Ishikawa (cell line): ENCODE data around the gene GFM1.

ENCODE experiments used
- CREB1 ChIP-seq: IDR thresholded peaks from 2 replicates; pipeline ENCODE4 v1.6.1; 2012; ENCODE audit warnings: low read depth
- EP300 ChIP-seq: IDR thresholded peaks from 2 replicates; pipeline ENCODE4 v1.6.1; 2012; ENCODE audit warnings: borderline replicate concordance
- NFIC ChIP-seq: IDR thresholded peaks from 2 replicates; pipeline ENCODE4 v1.6.1; 2012
- RAD21 ChIP-seq: IDR thresholded peaks from 2 replicates; pipeline ENCODE4 v1.6.1; 2012; ENCODE audit warnings: low read depth
- TAF1 ChIP-seq: IDR thresholded peaks from 2 replicates; pipeline ENCODE4 v1.6.1; 2012; ENCODE audit warnings: low read depth, mild to moderate bottlenecking
- TCF12 ChIP-seq: IDR thresholded peaks from 2 replicates; pipeline ENCODE4 v1.6.1; 2012; ENCODE audit warnings: low read depth
- TF ChIP-seq, protein P1 (sequence below): IDR thresholded peaks from 2 replicates; pipeline ENCODE4 v1.6.1; 2012; ENCODE audit warnings: low read depth, mild to moderate bottlenecking
- TF ChIP-seq, protein P2 (sequence below): IDR thresholded peaks from 2 replicates; pipeline ENCODE4 v1.6.1; 2012
- TF ChIP-seq, protein P3 (sequence below): IDR thresholded peaks from 2 replicates; pipeline ENCODE4 v1.6.1; 2012

GRCh38 chr3:158731486-158731885 lies 87.2 kb downstream of the GFM1 start:
- no peak for TF ChIP-seq NFIC
- TF ChIP-seq, protein P1, sequence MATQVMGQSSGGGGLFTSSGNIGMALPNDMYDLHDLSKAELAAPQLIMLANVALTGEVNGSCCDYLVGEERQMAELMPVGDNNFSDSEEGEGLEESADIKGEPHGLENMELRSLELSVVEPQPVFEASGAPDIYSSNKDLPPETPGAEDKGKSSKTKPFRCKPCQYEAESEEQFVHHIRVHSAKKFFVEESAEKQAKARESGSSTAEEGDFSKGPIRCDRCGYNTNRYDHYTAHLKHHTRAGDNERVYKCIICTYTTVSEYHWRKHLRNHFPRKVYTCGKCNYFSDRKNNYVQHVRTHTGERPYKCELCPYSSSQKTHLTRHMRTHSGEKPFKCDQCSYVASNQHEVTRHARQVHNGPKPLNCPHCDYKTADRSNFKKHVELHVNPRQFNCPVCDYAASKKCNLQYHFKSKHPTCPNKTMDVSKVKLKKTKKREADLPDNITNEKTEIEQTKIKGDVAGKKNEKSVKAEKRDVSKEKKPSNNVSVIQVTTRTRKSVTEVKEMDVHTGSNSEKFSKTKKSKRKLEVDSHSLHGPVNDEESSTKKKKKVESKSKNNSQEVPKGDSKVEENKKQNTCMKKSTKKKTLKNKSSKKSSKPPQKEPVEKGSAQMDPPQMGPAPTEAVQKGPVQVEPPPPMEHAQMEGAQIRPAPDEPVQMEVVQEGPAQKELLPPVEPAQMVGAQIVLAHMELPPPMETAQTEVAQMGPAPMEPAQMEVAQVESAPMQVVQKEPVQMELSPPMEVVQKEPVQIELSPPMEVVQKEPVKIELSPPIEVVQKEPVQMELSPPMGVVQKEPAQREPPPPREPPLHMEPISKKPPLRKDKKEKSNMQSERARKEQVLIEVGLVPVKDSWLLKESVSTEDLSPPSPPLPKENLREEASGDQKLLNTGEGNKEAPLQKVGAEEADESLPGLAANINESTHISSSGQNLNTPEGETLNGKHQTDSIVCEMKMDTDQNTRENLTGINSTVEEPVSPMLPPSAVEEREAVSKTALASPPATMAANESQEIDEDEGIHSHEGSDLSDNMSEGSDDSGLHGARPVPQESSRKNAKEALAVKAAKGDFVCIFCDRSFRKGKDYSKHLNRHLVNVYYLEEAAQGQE, result no peak
- TF ChIP-seq RAD21, result no peak
- TF ChIP-seq, protein P2, sequence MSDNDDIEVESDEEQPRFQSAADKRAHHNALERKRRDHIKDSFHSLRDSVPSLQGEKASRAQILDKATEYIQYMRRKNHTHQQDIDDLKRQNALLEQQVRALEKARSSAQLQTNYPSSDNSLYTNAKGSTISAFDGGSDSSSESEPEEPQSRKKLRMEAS, result no peak
- no peak for TF ChIP-seq TCF12
- TF ChIP-seq TAF1, result no peak
- TF ChIP-seq, protein P3, sequence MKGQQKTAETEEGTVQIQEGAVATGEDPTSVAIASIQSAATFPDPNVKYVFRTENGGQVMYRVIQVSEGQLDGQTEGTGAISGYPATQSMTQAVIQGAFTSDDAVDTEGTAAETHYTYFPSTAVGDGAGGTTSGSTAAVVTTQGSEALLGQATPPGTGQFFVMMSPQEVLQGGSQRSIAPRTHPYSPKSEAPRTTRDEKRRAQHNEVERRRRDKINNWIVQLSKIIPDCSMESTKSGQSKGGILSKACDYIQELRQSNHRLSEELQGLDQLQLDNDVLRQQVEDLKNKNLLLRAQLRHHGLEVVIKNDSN, result no peak
- TF ChIP-seq CREB1, result no peak
- TF ChIP-seq EP300, result no peak
